Amniotic stem cell (primary cell): ENCODE measurements around the gene RASSF1.
"Not testable (repeated sequence)": the region's sequence is repeated elsewhere in the genome, so short reads cannot be mapped to it uniquely, and the experiment has no call there.

Experiments
- DNase-seq: peaks from one replicate; lab custom pipeline; 2025; lab: John Stamatoyannopoulos, UW

RASSF1 gene

DNA sequence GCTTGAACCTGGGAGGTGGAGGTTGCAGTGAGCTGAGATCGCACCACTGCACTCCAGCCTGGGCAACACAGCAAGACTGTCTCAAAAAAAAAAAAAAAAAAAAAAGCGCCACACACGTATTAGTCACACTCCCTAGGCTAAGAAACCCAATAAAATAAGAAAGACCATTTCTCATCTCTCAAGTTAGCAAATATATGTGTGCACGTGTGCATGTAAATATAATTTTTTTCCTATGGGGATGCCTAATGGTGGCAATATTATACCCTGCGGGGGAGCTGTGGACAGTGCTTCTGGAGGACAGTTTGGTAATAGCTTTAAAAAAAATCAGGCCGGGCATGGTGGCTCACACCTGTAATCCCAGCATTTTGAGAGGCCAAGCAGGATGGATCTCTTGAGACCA is 56.5 kb downstream of the RASSF1 start:
- DNase-seq = not testable (repeated sequence)
